NCI-H345 (cell line): Measurements from ENCODE around the gene VSX2.

ENCODE experiments used
- DNase-seq: peaks from one replicate; lab custom pipeline; 2025; lab: John Stamatoyannopoulos, UW

Gene VSX2

DNA sequence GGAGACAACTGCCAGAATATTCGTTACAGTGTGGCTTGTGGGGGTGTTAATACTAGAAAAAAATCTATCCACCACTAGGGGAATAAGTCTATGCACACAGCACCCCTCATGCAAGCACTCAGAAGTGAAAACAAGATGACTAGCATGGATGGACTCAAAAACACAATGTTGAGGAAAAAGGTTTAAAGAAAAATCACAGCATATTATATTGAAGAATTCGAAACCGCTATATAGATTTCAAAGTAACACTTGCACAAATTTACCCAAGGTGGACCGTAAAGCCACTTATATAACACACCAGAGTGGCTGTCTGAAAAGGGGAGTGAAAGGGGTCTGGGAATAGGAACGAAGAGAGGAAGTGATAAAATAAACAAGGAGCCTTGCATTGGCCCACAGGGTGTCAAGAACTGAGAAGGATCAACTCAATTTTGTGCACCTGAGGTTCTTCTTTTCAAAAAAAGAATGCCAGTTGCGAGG lies 62.9 kb downstream of the VSX2 start:
- peak; percentile 44 for DNase-seq

DNA sequence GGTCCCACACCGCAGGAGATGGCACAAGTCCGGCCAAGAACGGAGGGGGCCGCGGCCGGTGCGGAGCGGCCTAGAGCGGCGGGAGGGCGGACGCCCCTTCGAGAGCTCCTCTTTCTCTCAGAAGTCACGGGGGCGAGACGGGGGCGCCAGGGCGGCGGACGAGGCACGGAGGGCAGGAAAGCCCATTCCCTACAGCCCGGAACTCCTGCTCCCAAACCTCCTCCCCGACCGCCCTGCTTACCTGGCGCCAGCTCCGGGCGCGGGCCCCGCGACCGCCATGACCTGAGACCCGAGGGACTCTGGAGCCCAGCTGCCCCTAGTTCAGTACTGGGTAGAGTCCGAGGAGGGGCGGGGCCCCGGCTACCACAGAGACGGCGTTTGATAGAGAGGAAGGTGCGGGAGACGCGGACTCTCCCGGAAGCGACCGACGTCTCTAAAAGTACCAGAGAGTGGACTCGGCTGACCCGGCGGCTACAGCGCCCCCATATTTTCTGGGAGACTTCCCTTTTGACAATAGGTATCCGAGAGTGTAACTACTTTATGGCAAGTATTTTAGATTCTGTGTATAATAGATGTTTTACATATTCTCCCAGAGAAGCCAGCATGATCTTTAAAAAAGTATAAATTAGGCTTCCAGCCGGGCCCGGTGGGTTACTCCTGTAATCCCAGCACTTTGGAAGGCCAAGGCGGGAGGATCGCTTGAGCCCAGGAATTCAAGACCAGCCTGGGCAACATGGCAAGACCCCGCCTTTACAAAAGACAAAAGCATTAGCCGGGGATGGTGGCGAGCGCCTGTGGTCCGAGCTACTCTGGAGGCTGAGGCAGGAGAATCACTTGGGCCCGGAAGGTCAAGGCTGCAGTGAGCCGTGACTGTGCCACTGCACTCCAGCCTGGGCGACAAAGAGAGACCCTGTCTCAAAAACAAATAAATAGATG lies 63.7 kb downstream of the VSX2 start, which contains the start of gene ABCD4:
ABCD4 (minus strand) TSS at position 301 of the 936 bp plus-strand sequence; CDS start at position 279, 22 bp downstream.
- DNase-seq, result peak; percentile 94

DNA sequence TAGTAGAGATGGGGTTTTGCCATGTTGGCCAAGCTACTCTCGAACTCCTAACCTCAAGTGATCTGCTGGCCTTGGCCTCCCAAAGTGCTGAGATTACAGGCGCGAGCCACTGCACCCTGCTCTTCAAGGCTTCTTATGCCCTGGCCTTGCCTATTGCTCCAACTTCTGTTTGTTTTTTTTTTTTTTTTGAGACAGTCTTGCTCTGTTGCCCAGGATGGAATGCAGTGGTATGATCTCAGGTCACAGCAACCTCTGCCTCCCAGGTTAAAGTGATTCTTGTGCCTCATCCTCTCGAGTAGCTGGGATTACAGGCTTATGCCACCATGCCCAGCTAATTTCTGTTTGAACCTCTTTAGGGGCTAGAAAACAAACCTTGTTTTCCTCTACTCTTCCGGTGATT lies 69.4 kb downstream of the VSX2 start:
- DNase-seq, result no peak

DNA sequence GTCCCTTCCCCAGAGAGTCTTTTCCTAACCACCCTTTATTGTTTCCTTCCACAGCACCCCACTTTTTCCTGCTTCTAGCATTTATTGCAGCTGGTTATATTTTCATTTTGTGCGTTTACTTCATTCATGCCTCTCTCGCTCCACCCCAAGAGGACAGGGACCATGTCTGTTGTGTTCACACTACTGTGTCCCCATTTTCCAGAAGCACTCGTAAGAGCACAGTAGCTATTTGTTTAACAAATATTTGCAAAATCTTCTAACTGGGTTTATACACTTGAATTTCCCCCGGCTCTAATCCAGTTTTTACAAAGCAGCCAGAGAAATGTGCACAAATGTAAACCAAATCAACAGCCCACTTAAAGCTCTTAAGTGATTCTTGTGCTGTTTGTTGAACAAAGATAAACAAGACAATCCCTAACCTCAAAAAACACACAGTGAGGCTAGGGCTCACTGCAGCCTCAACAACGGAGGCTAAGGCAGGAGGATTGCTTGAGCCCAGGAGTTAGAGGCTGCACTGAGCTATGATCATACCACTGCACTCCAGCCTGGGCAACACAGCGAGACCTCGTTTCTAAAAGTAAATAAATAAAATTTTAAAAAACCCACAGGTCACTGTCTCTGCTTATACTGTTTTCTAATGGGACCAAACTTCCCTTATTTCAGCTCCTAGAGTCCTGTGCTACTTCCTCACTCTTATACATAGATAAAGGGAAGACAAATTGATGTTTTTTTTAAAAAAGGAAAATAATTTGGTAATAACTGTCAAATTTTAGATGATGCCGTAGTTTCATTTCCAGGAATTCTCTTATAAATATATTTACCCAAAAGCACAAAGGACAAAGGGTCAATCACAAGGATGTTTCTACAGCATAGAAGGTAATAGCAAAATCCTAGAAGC lies 70.1 kb downstream of the VSX2 start:
- peak; percentile 2 for DNase-seq

DNA sequence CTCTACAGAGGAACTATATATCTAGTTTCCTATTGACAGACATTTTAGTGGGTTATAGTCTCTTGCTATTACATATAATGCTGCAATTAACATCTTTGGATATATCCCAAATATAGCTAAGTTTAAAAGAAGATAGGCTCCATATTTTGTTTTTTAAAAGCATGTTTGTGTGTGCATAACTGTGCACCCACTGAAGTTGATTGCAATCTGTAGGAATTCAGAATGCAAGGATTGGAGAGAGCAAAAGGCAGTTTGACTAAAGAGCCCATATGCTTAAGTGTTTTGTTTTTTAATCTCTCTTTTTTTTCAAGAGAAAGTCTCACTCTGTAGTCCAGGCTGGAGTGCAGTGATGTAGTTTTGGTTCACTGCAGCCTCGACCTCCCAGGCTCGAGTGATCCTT lies 72.9 kb downstream of the VSX2 start:
- DNase-seq, result no peak
